SK-N-SH treated with all-trans-retinoic acid at 6 μM for 48 hours (cell line): ENCODE results near the gene CD244.

Experiments used
- PATZ1 ChIP-seq: fragments of 250-450 bp; sonication (Bioruptor Pico); IDR thresholded peaks from 2 replicates; pipeline ENCODE4 v1.8.0; 2020; ENCODE audit warnings: mild to moderate bottlenecking, moderate library complexity, borderline replicate concordance
- ZNF8 ChIP-seq: fragments of 450-650 bp; formaldehyde crosslinking; IDR thresholded peaks from 2 replicates; pipeline ENCODE4 v1.5.0; 2020; ENCODE audit warnings: mild to moderate bottlenecking, moderate library complexity

DNA sequence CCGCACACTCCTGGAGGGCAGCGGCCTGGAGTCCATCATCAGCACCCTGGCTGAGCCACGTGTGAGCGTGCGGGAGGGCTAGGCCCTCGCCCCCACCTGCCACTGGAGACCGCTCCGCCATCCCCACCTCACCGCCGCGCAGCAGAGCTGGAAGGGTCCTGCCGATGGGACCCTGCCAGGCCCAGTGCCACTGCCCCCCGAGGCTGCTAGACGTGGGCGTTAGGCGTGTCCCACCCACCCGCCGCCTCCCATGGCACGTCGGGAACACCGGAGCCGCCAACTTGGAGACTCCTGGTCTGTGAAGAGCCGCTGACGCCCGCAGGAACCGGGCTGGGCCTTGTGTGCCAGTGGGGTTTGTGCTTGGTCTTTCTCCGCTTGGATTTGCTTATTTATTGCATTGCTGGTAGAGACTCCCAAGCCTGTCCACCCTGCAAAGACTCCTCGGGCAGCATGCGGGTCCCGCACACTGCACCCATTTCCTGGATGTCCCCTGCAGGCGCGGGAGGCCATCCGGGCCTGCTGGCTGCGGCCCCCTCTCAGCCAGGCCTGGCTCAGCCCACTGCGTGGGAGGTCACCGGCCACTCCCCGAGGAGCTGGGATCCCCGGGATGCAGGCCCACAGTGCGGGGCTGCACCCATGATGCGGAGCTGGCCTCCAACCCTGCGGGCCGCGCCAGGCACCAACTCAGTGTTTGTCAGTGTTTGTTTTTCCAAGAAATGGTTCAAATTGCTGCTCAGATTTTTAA, 60.7 kb downstream of the CD244 start:
- no peak for TF ChIP-seq ZNF8 (CRISPR knock-in tag)
- TF ChIP-seq PATZ1 (CRISPR knock-in tag): no peak
